ENCODE data around the gene CDH20.

The CDH20 gene

GRCh38 chr18:61528961-61529360 lies 195.7 kb downstream of the CDH20 start:
- no peak for DNase-seq (ENCODE audit: low read depth in 1 of 2, low spot score in 1 of 2)

GRCh38 chr18:61530681-61531080 lies 197.5 kb downstream of the CDH20 start:
- no peak for DNase-seq (ENCODE audit: low read depth in 1 of 2, low spot score in 1 of 2)

- no peak for DNase-seq (ENCODE audit: low read depth in 1 of 2, low spot score in 1 of 2)
Measured at GRCh38 chr18:61531182-61531581, 198.0 kb downstream of the CDH20 start.

- DNase-seq (ENCODE audit: low read depth in 1 of 2, low spot score in 1 of 2): no peak
Measured at GRCh38 chr18:61531891-61532290, 198.7 kb downstream of the CDH20 start.

- no peak for DNase-seq (ENCODE audit: low read depth in 1 of 2, low spot score in 1 of 2)
Measured at GRCh38 chr18:61535401-61535800, 202.2 kb downstream of the CDH20 start.

GRCh38 chr18:61541673-61542072 lies 208.4 kb downstream of the CDH20 start:
- no peak for DNase-seq (ENCODE audit: low read depth in 1 of 2, low spot score in 1 of 2)

- DNase-seq (ENCODE audit: low read depth in 1 of 2, low spot score in 1 of 2): no peak
Measured at GRCh38 chr18:61542596-61542995, 209.4 kb downstream of the CDH20 start.

GRCh38 chr18:61543518-61543917 lies 210.3 kb downstream of the CDH20 start:
- no peak for DNase-seq (ENCODE audit: low read depth in 1 of 2, low spot score in 1 of 2)

- no peak for DNase-seq (ENCODE audit: low read depth in 1 of 2, low spot score in 1 of 2)
Measured at GRCh38 chr18:61544178-61544577, 210.9 kb downstream of the CDH20 start.

- DNase-seq (ENCODE audit: low read depth in 1 of 2, low spot score in 1 of 2): no peak
Measured at GRCh38 chr18:61545281-61546245, 212.3 kb downstream of the CDH20 start.

- DNase-seq (ENCODE audit: low read depth in 1 of 2, low spot score in 1 of 2): no peak
Measured at GRCh38 chr18:61546590-61546989, 213.4 kb downstream of the CDH20 start.

- no peak for DNase-seq (ENCODE audit: low read depth in 1 of 2, low spot score in 1 of 2)
Measured at GRCh38 chr18:61549416-61549815, 216.2 kb downstream of the CDH20 start.

- DNase-seq (ENCODE audit: low read depth in 1 of 2, low spot score in 1 of 2): no peak
Measured at GRCh38 chr18:61549889-61550288, 216.7 kb downstream of the CDH20 start.

GRCh38 chr18:61551586-61551985 lies 218.4 kb downstream of the CDH20 start:
- DNase-seq (ENCODE audit: low read depth in 1 of 2, low spot score in 1 of 2): peak in 1 of 2 donors; percentile 24

- no peak for DNase-seq (ENCODE audit: low read depth in 1 of 2, low spot score in 1 of 2)
Measured at GRCh38 chr18:61553045-61553659, 219.9 kb downstream of the CDH20 start.

- no peak for DNase-seq (ENCODE audit: low read depth in 1 of 2, low spot score in 1 of 2)
Measured at GRCh38 chr18:61554117-61554776, 221.0 kb downstream of the CDH20 start.

- DNase-seq (ENCODE audit: low read depth in 1 of 2, low spot score in 1 of 2): no peak
Measured at GRCh38 chr18:61554946-61555361, 221.7 kb downstream of the CDH20 start.

GRCh38 chr18:61556316-61556715 lies 223.1 kb downstream of the CDH20 start:
- DNase-seq (ENCODE audit: low read depth in 1 of 2, low spot score in 1 of 2): no peak

- DNase-seq (ENCODE audit: low read depth in 1 of 2, low spot score in 1 of 2): no peak
Measured at GRCh38 chr18:61556862-61557261, 223.6 kb downstream of the CDH20 start.

- no peak for DNase-seq (ENCODE audit: low read depth in 1 of 2, low spot score in 1 of 2)
Measured at GRCh38 chr18:61569176-61569892, 236.1 kb downstream of the CDH20 start.

GRCh38 chr18:61570070-61570469 lies 236.8 kb downstream of the CDH20 start:
- no peak for DNase-seq (ENCODE audit: low read depth in 1 of 2, low spot score in 1 of 2)

All from activated CD4-positive, alpha-beta T cell treated with anti-CD3 and anti-CD28 coated beads, Interleukin-2, amount 50 U/mL, for 24 hours (primary cell).